ENCODE measurements around the gene PLXNA4.

Gene PLXNA4

GRCh38 chr7:132494474-132494873 is 81.8 kb downstream of the PLXNA4 start:
- Mint-ChIP-seq H3K4me1 (no peaks in the 10 kb centered on the region), H3K27me3 (no peaks in the 10 kb centered on the region), H3K36me3 (no peaks in the 10 kb centered on the region), H3K27ac (no peak overlapping the region), H3K9me3 (no peaks in the 10 kb centered on the region), H3K4me3 (no peak overlapping the region)

DNA sequence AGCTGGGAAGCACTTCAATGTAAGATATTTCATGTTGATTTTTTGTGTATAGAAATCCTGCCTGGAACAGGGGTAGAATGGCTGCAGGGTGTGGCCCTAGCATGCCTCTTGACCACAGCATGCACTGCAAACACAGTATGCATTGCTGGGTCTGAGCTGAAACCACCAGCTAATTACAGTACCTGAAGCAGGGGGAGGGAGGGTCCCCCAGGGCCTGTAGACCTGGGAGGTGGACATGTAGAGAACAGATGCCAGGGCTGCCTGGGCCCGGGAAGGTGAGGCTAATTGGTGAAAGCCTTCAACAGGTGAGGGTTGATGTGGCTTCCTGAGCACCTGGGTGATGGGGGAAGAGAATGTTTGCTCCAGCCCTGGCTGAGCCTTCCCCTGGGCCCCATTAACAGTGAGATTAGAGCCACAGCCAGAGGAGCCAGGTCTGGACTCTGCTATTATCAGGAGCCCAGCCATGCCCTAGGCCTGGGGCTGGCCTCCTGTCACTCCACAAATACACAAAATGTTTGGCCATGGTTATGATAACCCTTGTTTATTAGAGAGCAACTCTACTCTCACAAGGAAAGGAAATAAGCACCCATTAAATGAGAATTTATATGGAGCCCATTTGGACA is 83.3 kb downstream of the PLXNA4 start:
- H3K4me1 Mint-ChIP-seq, result peaks cover 9% of the 10 kb centered on the region
- no peaks in the 10 kb centered on the region for H3K9me3 Mint-ChIP-seq
- H3K27me3 Mint-ChIP-seq, result no peaks in the 10 kb centered on the region
- no peak overlapping the region for H3K27ac Mint-ChIP-seq
- H3K36me3 Mint-ChIP-seq, result no peaks in the 10 kb centered on the region
- no peak overlapping the region for H3K4me3 Mint-ChIP-seq

GRCh38 chr7:132491391-132491945 is 84.8 kb downstream of the PLXNA4 start:
- Mint-ChIP-seq H3K9me3 (no peaks in the 10 kb centered on the region), H3K27ac (peak overlapping the region; percentile 38), H3K4me1 (peaks cover 23% of the 10 kb centered on the region), H3K36me3 (no peaks in the 10 kb centered on the region), H3K27me3 (no peaks in the 10 kb centered on the region), H3K4me3 (no peak overlapping the region)

DNA sequence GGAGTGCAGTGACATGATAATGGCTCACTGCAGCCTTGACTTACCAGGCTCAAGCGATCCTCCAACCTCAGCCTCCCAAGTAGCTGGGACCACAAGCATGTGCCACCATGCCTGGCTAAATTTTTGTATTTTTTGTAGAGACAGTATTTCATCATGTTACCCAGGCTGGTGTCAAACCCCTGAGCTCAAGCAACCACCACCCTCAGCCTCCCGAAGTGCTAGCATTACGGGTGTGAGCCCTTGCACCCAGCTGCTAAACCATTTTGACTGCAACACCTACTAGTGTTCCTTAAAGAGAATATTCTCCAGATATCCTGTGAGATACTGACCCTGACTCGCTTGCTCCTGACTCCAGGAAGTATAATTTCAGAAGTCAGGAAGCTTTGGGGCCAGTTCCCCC is 85.8 kb downstream of the PLXNA4 start:
- Mint-ChIP-seq H3K9me3 (no peaks in the 10 kb centered on the region), H3K27me3 (no peaks in the 10 kb centered on the region), H3K4me1 (peaks cover 33% of the 10 kb centered on the region), H3K36me3 (no peaks in the 10 kb centered on the region), H3K27ac (no peak overlapping the region), H3K4me3 (no peak overlapping the region)

- Mint-ChIP-seq H3K4me3 (no peak overlapping the region), H3K9me3 (no peaks in the 10 kb centered on the region), H3K4me1 (peaks cover 40% of the 10 kb centered on the region), H3K27ac (no peak overlapping the region), H3K27me3 (no peaks in the 10 kb centered on the region), H3K36me3 (no peaks in the 10 kb centered on the region)
These were observed 86.5 kb downstream of the PLXNA4 start for GRCh38 chr7:132489776-132490237.

- Mint-ChIP-seq H3K4me1 (peaks cover 47% of the 10 kb centered on the region), H3K27me3 (no peaks in the 10 kb centered on the region), H3K9me3 (no peaks in the 10 kb centered on the region), H3K4me3 (no peak overlapping the region), H3K36me3 (no peaks in the 10 kb centered on the region), H3K27ac (peak overlapping the region; percentile 43)
These were observed 87.5 kb downstream of the PLXNA4 start for GRCh38 chr7:132488634-132489302.

DNA sequence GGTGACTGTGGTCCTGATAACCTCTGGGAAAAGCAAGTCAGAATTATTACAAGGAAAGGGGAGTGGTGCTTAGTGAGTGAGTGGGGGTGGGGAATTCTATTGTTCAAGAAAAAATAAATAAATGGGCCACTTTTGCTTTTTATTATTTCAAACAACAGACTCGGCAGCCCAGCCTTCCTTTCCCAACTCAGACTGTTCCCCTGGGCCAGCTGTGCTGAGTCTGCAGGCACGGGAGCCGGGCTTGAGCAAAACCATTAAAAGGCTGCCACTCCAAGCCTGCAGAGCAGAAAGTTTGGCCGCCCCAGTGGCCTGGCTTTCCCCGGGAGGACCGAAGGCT is 90.0 kb downstream of the PLXNA4 start:
- Mint-ChIP-seq H3K4me3 (no peak overlapping the region), H3K36me3 (no peaks in the 10 kb centered on the region), H3K27ac (no peak overlapping the region), H3K4me1 (peaks cover 52% of the 10 kb centered on the region), H3K27me3 (no peaks in the 10 kb centered on the region), H3K9me3 (no peaks in the 10 kb centered on the region)

DNA sequence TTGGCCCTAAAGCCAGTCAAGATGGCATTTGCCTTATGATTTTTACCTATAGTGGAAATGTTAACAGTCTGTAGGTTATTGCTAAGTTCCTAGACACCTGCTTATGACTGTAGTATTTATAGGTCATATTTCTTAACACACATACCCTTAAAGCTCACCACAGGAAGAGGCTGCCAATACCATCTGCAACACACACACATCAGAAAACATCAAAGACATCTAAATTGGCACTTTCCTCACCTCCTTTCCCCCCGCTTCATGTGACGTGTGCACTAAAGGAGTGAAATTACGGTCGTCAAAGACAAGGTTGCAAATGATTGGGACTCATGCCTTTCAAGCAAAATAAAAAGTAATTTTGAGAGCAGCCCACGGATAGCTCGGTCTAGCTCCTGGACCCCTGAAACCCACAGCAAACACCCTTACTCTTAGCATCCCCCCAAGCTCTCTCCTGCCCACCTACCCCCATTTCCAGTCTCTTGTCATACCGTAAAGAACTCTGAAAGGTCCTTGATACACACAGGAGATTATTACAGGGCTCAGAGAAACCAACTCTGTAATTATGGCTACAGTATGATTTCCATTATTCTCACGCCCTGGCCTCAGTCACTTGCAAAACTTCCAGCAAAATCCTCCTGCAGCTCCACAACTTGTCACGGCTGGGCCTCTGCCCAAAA is 90.5 kb downstream of the PLXNA4 start:
- H3K27me3 Mint-ChIP-seq, result no peaks in the 10 kb centered on the region
- H3K4me1 Mint-ChIP-seq, result peaks cover 52% of the 10 kb centered on the region
- peak overlapping the region; percentile 24 for H3K4me3 Mint-ChIP-seq
- no peaks in the 10 kb centered on the region for H3K36me3 Mint-ChIP-seq
- H3K27ac Mint-ChIP-seq, result peak overlapping the region; percentile 37
- no peaks in the 10 kb centered on the region for H3K9me3 Mint-ChIP-seq

DNA sequence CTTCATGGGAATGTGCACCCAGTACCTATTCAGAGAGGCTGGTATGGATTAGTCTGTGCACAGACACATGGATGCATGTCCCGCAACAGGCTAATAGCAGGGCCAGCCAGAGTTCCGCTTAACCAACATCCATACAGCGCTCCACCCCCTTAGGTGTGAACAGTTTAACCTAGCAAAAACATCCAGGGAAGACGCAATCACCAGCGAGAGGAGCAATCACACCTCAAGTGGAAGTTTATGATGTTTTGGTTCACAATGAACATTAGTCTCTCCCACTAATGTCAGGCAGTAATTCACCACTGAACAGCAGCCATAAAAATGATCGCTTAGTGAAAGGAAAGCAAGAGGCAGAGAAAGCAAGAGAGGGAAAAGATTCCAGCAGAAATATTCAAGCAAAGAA is 91.1 kb downstream of the PLXNA4 start:
- H3K27me3 Mint-ChIP-seq, result no peaks in the 10 kb centered on the region
- H3K27ac Mint-ChIP-seq, result no peak overlapping the region
- peaks cover 52% of the 10 kb centered on the region for H3K4me1 Mint-ChIP-seq
- no peaks in the 10 kb centered on the region for H3K36me3 Mint-ChIP-seq
- peak overlapping the region; percentile 51 for H3K4me3 Mint-ChIP-seq
- no peaks in the 10 kb centered on the region for H3K9me3 Mint-ChIP-seq

- no peaks in the 10 kb centered on the region for H3K36me3 Mint-ChIP-seq
- no peak overlapping the region for H3K27ac Mint-ChIP-seq
- H3K9me3 Mint-ChIP-seq, result no peaks in the 10 kb centered on the region
- H3K4me3 Mint-ChIP-seq, result no peak overlapping the region
- H3K4me1 Mint-ChIP-seq, result peaks cover 42% of the 10 kb centered on the region
- H3K27me3 Mint-ChIP-seq, result no peaks in the 10 kb centered on the region
These were observed 93.4 kb downstream of the PLXNA4 start for GRCh38 chr7:132482866-132483265.

- Mint-ChIP-seq H3K27ac (no peak overlapping the region), H3K27me3 (no peaks in the 10 kb centered on the region), H3K9me3 (no peaks in the 10 kb centered on the region), H3K36me3 (no peaks in the 10 kb centered on the region), H3K4me3 (no peak overlapping the region), H3K4me1 (peaks cover 20% of the 10 kb centered on the region)
These were observed 95.7 kb downstream of the PLXNA4 start for GRCh38 chr7:132480534-132480933.

- Mint-ChIP-seq H3K4me1 (peaks cover 31% of the 10 kb centered on the region), H3K27me3 (no peaks in the 10 kb centered on the region), H3K4me3 (no peak overlapping the region), H3K27ac (no peak overlapping the region), H3K9me3 (no peaks in the 10 kb centered on the region), H3K36me3 (no peaks in the 10 kb centered on the region)
These were observed 99.7 kb downstream of the PLXNA4 start for GRCh38 chr7:132476541-132476940.

DNA sequence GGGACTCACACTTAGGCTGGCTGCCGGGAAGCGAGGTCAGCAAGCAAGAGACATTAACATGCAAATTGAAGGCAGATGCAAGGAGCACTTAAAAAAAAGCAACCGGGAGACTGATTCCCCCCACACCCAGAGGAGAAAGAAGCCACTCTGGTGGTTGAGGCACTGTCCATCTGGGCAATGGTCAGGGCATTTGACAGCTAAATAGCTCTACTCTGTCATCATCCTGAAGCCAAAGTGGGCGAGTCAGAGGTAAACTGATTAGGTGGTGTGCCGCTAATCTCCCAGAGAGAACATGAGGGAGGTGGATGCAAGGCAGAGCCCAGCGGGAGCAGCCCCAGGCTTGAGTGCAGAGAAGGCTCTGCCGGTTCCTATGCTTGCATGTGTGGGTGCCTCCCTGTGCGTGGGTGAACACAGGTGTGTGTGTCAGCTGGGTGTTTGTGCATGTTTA is 100.6 kb downstream of the PLXNA4 start:
- no peaks in the 10 kb centered on the region for H3K9me3 Mint-ChIP-seq
- H3K36me3 Mint-ChIP-seq, result no peaks in the 10 kb centered on the region
- H3K27me3 Mint-ChIP-seq, result no peaks in the 10 kb centered on the region
- peaks cover 36% of the 10 kb centered on the region for H3K4me1 Mint-ChIP-seq
- H3K27ac Mint-ChIP-seq, result no peak overlapping the region
- H3K4me3 Mint-ChIP-seq, result no peak overlapping the region

DNA sequence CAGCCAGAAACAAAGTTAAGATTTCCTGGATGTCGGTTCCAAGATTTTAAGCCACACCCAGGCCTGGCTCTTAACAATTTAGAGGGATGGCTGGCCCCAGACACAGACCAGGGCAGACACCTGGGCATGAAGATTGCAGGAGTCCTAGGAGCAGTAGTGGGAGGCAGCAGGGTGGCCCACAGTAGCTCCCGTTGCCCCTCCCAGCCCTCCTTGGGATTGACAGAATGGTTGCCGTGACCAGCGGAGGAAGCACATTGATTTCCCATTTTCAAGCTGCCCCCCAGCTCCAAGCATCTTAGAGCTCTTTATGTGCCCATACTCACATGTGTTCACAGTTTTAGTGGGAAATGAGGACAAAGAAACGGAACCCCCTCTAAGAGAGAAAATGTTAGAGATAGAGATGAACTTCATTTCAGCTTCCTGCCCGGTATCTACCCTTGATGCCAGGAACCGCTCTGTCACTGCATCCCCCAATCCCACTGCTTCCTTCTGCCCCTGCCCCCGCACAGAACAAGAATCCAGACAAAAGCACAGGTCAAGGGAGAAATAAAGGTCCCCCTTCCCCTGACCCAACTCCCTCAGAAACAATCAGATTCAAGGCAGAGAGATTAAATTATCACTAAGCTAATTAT is 101.1 kb downstream of the PLXNA4 start:
- Mint-ChIP-seq H3K36me3 (no peaks in the 10 kb centered on the region), H3K4me1 (peaks cover 39% of the 10 kb centered on the region), H3K27me3 (no peaks in the 10 kb centered on the region), H3K9me3 (no peaks in the 10 kb centered on the region), H3K4me3 (no peak overlapping the region), H3K27ac (no peak overlapping the region)

DNA sequence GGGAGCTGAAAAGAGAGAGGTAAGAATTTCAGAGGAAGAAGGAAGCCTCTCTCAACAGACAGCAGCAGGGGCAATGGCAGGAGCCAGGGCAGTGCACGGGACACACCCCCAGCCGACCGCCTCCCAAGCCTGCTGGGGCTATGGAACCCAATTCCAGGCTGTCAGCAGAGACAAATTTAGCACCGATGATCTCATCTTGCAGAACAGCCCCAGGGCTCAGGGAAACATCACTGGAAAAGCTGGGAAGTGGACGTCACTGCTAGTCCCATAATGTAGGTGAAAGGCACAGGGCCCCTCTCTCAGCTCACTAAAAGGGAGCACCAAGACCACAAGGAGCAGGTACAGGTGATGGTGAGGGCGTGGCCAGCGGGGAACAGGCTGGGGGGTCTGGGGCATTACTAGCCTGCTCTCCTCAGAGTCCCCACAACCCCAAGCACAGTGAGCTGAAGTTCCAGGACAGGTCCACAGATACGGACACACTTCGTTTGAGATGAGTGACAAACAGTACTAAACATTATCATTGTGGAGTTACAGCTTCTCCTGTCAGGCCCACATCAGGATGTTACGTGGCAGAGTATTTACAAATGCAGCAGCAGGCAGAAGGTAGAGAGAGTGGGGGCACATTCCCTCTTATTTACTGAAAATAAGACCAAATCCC is 103.7 kb downstream of the PLXNA4 start:
- Mint-ChIP-seq H3K27ac (no peak overlapping the region), H3K4me1 (peaks cover 39% of the 10 kb centered on the region), H3K27me3 (no peaks in the 10 kb centered on the region), H3K36me3 (no peaks in the 10 kb centered on the region), H3K9me3 (no peaks in the 10 kb centered on the region), H3K4me3 (no peak overlapping the region)
